ENCODE data around the gene TBC1D2B. TPM values are rescaled to one million over a fixed set of nuclear protein-coding genes. Genes with fewer than 3 reads are reported as not detected.

The TBC1D2B gene
- total RNA-seq, 1 experiment from 2014 or later: 12.3 TPM

Other genes with a start within 250 kb of the TBC1D2B start
- not detected in 2 replicates for gene SH2D7, start 14.8 kb upstream of the TBC1D2B start, total RNA-seq (2014; rRNA removed; shearing (Covaris generic))
- gene CIB2, start 53.7 kb upstream of the TBC1D2B start, total RNA-seq (2014; rRNA removed; shearing (Covaris generic)): 1.1 TPM in 1 of 2 replicates, not detected in the other
- gene IDH3A, start 71.7 kb upstream of the TBC1D2B start, total RNA-seq (2014; rRNA removed; shearing (Covaris generic)): 77.3 and 101 TPM in 2 replicates
- gene ACSBG1, start 156.9 kb upstream of the TBC1D2B start, total RNA-seq (2014; rRNA removed; shearing (Covaris generic)): 1.0 and 1.4 TPM in 2 replicates
- not detected in 2 replicates for gene DNAJA4, start 186.9 kb upstream of the TBC1D2B start, total RNA-seq (2014; rRNA removed; shearing (Covaris generic))
- gene SKIC8, start 221.9 kb upstream of the TBC1D2B start, total RNA-seq (2014; rRNA removed; shearing (Covaris generic)): 115 and 121 TPM in 2 replicates

Data from H4 (cell line).